ENCODE results near the gene TMEM91. TPM values are rescaled to one million over a fixed set of nuclear protein-coding genes. Genes with fewer than 3 reads are reported as not detected.

TMEM91 gene
- total and polyA plus RNA-seq, 2 of the 4 experiments (the other 2 are of a cell fraction), result 1.4 to 4.8 TPM

- POLR2A ChIA-PET (ENCODE audit: unreplicated experiment), result no interaction called here
Observed at GRCh38 chr19:41355035-41355434, 21.3 kb upstream of the TMEM91 start.

More at GRCh38 chr19:41355035-41355434, 21.3 kb upstream of the TMEM91 start:
- Histone ChIP-seq H3K4ac (ENCODE audit: low read depth, low read length) (no peak overlapping the region; the same call in 1 of the 2 replicates), H3K27me3 (ENCODE audit: control insufficient read depth, insufficient read depth, low read length) (no peaks in the 10 kb centered on the region), H4K20me1 (ENCODE audit: insufficient read depth, low read length) (peaks cover 31% of the 10 kb centered on the region), H2AK9ac (replicated peaks; ENCODE audit: low read depth, low read length, poor library complexity) (no peak overlapping the region), H2BK5ac (ENCODE audit: low read depth, low read length, poor library complexity, severe bottlenecking) (no peak overlapping the region), H3K27ac (ENCODE audit: insufficient read depth, low read length) (no peak overlapping the region), H3K9me1 (ENCODE audit: insufficient read depth, low read length) (peaks cover 2% of the 10 kb centered on the region; the same call in 1 of the 2 replicates), H3K9me3 (ENCODE audit: control insufficient read depth, insufficient read depth, low read length) (no peaks in the 10 kb centered on the region), H3K56ac (ENCODE audit: extremely low read depth, insufficient read depth, low read length) (no peak overlapping the region), H3K4me3 (ENCODE audit: insufficient read depth, low read depth, low read length) (no peak overlapping the region), H4K91ac (ENCODE audit: insufficient read depth, low read depth, low read length) (no peak overlapping the region), H3K79me1 (ENCODE audit: low read depth in 1 of 2, low read length in 2 of 2) (peaks cover 8 to 35% of the 10 kb centered on the region in 2 experiments; a peak in 3 of 4 replicates), H3K14ac (replicated peaks; ENCODE audit: low read depth, low read length) (no peak overlapping the region), H3K9ac (ENCODE audit: low read depth, low read length) (no peak overlapping the region), H3K23ac (ENCODE audit: low read depth, low read length) (0 out of 2 replicates have a peak overlapping the region, but pooled peaks have one; percentile 15), H3K4me2 (ENCODE audit: low read depth, low read length) (no peak overlapping the region), H3K18ac (ENCODE audit: low read depth, low read length) (no peak overlapping the region), H2AFZ (replicated peaks; ENCODE audit: low read length, poor library complexity) (no peak overlapping the region), H2BK15ac (ENCODE audit: low read depth, low read length) (no peak overlapping the region), H2BK20ac (ENCODE audit: low read depth, low read length) (no peak overlapping the region), H3K4me1 (ENCODE audit: control insufficient read depth, insufficient read depth, low read length) (no peaks in the 10 kb centered on the region), H4K5ac (ENCODE audit: low read depth, low read length) (no peak overlapping the region), H2AK5ac (ENCODE audit: low read depth, low read length) (no peak overlapping the region), H4K8ac (ENCODE audit: low read depth in 2 of 2, low read length in 2 of 2) (no peak overlapping the region), H3K36me3 (ENCODE audit: control insufficient read depth, insufficient read depth, low read length) (no peaks in the 10 kb centered on the region), H2BK120ac (ENCODE audit: low read depth, low read length) (no peak overlapping the region)
- TF ChIP-seq RFX5 (IDR thresholded peaks at IDR 0.05; ENCODE audit: low read depth, low read length) (no peak), NFE2L2 (IDR thresholded peaks at IDR 0.05; ENCODE audit: low read depth, low read length) (no peak), RCOR1 (IDR thresholded peaks at IDR 0.05; ENCODE audit: insufficient replicate concordance, low read length) (no peak), CTCF (conservative IDR thresholded peaks at IDR 0.05; ENCODE audit: low read depth, low read length) (no peak), ELK1 (IDR thresholded peaks at IDR 0.05; ENCODE audit: borderline replicate concordance, low read depth, low read length) (no peak), MAZ (IDR thresholded peaks at IDR 0.05; ENCODE audit: borderline replicate concordance, low read depth, low read length) (no peak), FOS (IDR thresholded peaks at IDR 0.05; ENCODE audit: low read depth, low read length) (no peak)
- ATAC-seq (ENCODE audit: low read depth) (no peak), DNase-seq (no peak)
- dilution Hi-C loops (cut with HindIII; ENCODE audit: low sequenced_read_pairs, unreplicated experiment), result no loop called here
- in situ Hi-C loops (cut with MboI; ENCODE audit: low sequenced_read_pairs), result no loop called here
- CTCF ChIA-PET, result no interaction called here
- intact Hi-C loops (cut with micrococcal nuclease), result no loop called here
- no TSS peak for BruUV-seq (replicated peaks)
- WGBS, 2 experiments (ENCODE audit: extremely low coverage in 2 of 2, insufficient read length in 1 of 2), result 100% methylated on average over 1 of the region's 1 CpG; no CpG with 5 or more reads in 1 of the 2 experiments
